GM12878 (cell line): ENCODE results near the gene CLIC6. TPM values are rescaled to one million over a fixed set of nuclear protein-coding genes. Genes with fewer than 3 reads are reported as not detected.

Experiments used
- BHLHE40 ChIP-seq, 2 experiments: fragments of 450-650 bp in 1 of 2; IDR thresholded peaks; 2 replicates each; pipeline ENCODE4 v1.6.1; 2011 to 2017; ENCODE audit warnings: low read depth in 2 of 2, borderline replicate concordance in 1 of 2, improper control_type of control experiment in 1 of 2, low read length in 1 of 2, mild to moderate bottlenecking in 1 of 2
- CBX3 ChIP-seq: fragments of 200-600 bp; sonication (generic); IDR thresholded peaks from 2 replicates; pipeline ENCODE4 v1.6.1; 2016; ENCODE audit warnings: low read depth, borderline replicate concordance
- CREM ChIP-seq: IDR thresholded peaks from 2 replicates; pipeline ENCODE4 v1.6.1; 2014; ENCODE audit warnings: antibody characterized with exemption, low read depth
- EED ChIP-seq: sonication (generic); IDR thresholded peaks from 2 replicates; pipeline ENCODE4 v1.6.1; 2016; ENCODE audit warnings: antibody characterized with exemption, low read depth
- EP300 ChIP-seq, 2 experiments: fragments of 150-350 bp in 1 of 2; IDR thresholded peaks; 2 replicates each; pipeline ENCODE4 v1.6.1; 2011 to 2012; ENCODE audit warnings: low read depth in 2 of 2, low read length in 2 of 2, borderline replicate concordance in 1 of 2, improper control_type of control experiment in 1 of 2, inconsistent platforms in 1 of 2; ENCODE audit not compliant: control insufficient read depth in 1 of 2
- EZH2 ChIP-seq: IDR thresholded peaks from 2 replicates; pipeline ENCODE4 v1.6.1; 2012; ENCODE audit warnings: low read depth, mild to moderate bottlenecking, control low read depth, inconsistent platforms, low read length, borderline replicate concordance; ENCODE audit not compliant: control insufficient read depth
- GATAD2B ChIP-seq: fragments of 450-650 bp; conservative IDR thresholded peaks from 2 replicates; pipeline ENCODE4 v1.6.1; 2017; ENCODE audit warnings: low read depth, mild to moderate bottlenecking, moderate library complexity
- HDAC6 ChIP-seq: fragments of 200-600 bp; sonication (generic); IDR thresholded peaks from one replicate; pipeline ENCODE4 v1.8.0; 2017; ENCODE audit warnings: antibody characterized with exemption; ENCODE audit not compliant: unreplicated experiment
- KDM1A ChIP-seq: fragments of 200-600 bp; sonication (generic); IDR thresholded peaks from 2 replicates; pipeline ENCODE4 v1.6.1; 2016; ENCODE audit warnings: borderline replicate concordance
- MEF2B ChIP-seq: fragments of 450-650 bp; IDR thresholded peaks from 2 replicates; pipeline ENCODE4 v1.6.1; 2018; ENCODE audit warnings: mild to moderate bottlenecking, moderate library complexity; ENCODE audit not compliant: partially characterized antibody, poor library complexity, severe bottlenecking
- NFXL1 ChIP-seq: fragments of 450-650 bp; IDR thresholded peaks from 2 replicates; pipeline ENCODE4 v1.6.1; 2017; ENCODE audit warnings: antibody characterized with exemption, mild to moderate bottlenecking, borderline replicate concordance
- PAX5 ChIP-seq: IDR thresholded peaks from 2 replicates; pipeline ENCODE4 v1.6.1; 2011; ENCODE audit warnings: low read depth, low read length, borderline replicate concordance
- PAX8 ChIP-seq: fragments of 450-650 bp; IDR thresholded peaks from 2 replicates; pipeline ENCODE4 v1.6.1; 2017; ENCODE audit warnings: mild to moderate bottlenecking, moderate library complexity
- SMAD5 ChIP-seq: IDR thresholded peaks from 2 replicates; pipeline ENCODE4 v1.6.1; 2016; ENCODE audit warnings: antibody characterized with exemption, low read depth
- SP1 ChIP-seq: IDR thresholded peaks from one replicate; pipeline ENCODE4 v1.6.1; 2011; ENCODE audit warnings: low read depth, low read length
- SREBF1 ChIP-seq: IDR thresholded peaks from 2 replicates; pipeline ENCODE4 v1.6.1; 2012; ENCODE audit warnings: mild to moderate bottlenecking, low read length
- WRNIP1 ChIP-seq: IDR thresholded peaks from 2 replicates; pipeline ENCODE4 v1.6.1; 2011; ENCODE audit warnings: low read depth, low read length, improper control_type of control experiment, borderline replicate concordance
- polyA plus RNA-seq, 11 experiments: library from polyadenylated mRNA; depleted of rRNA in 4 of 11; unstranded in 6 of 11; stranded (reverse) in 5 of 11; fragments of >200 nt; fragmentation: Nextera tagmentation in 4 of 11; fragmentation: Illumina TruSeq in 1 of 11; extraction: Ambion mirVana in 4 of 11; extraction: Trizol in 1 of 11; gene quantifications; 1 replicate in 1 of 11; 2 replicates in 10 of 11; pipeline versions ENCODE4 v1.2.1 to v1.2.3, GENCODE V29; 2011 to 2016; ENCODE audit warnings: inconsistent platforms in 2 of 11, missing spikeins in 2 of 11, low read depth in 1 of 11
- total RNA-seq, 4 experiments: library from RNA; depleted of rRNA in 3 of 4; stranded (reverse); fragments of >200 nt in 3 of 4; fragmentation: Illumina TruSeq in 1 of 4; extraction: Trizol in 1 of 4; gene quantifications; 2 replicates each; pipeline versions ENCODE4 v1.2.1 to v1.2.3, GENCODE V29; 2013 to 2021
- TF ChIP-seq, protein P1 (sequence below): fragments of 450-650 bp; IDR thresholded peaks from 2 replicates; pipeline ENCODE4 v1.6.1; 2017; ENCODE audit warnings: mild to moderate bottlenecking, moderate library complexity
- TF ChIP-seq, protein P2 (sequence below): fragments of 450-650 bp; IDR thresholded peaks from 2 replicates; pipeline ENCODE4 v1.6.1; 2016; ENCODE audit warnings: mild to moderate bottlenecking
- TF ChIP-seq, protein P3 (sequence below): fragments of 450-650 bp; formaldehyde crosslinking; IDR thresholded peaks from 2 replicates; pipeline ENCODE4 v1.5.0; 2022; ENCODE audit warnings: mild to moderate bottlenecking, missing genetic modification characterization
- TF ChIP-seq, protein P4 (sequence below): IDR thresholded peaks from 2 replicates; pipeline ENCODE4 v1.6.1; 2011; ENCODE audit warnings: borderline replicate concordance, low read depth, mild to moderate bottlenecking, moderate library complexity, low read length; ENCODE audit not compliant: insufficient read depth, poor library complexity, severe bottlenecking

CLIC6 gene
- total and polyA plus RNA-seq, 10 of the 15 experiments (the other 5 are each of a cell fraction or from before 2014, with no cell fraction given), result 5.7 to 34.1 (median 11.2) TPM

DNA sequence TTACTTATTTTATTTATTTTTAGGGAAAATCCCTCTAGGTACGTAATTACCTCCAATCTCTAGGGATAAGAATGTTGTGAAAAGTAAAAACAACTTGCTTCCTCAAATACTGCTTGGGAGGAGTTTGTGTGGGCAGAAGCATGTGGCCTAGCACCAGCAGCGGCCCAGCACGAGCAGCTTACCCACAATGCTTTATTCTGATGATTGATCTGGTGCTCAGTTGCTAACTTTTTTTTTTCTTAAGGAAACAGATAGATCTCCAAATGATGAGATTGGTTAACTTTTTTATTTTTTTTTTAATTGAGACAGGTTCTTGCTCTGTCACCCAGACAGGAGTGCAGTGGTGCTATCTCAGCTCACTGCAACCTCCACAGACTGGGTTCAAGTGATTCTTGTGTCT is 4.2 kb downstream of the CLIC6 start (continued):
- TF ChIP-seq, protein P1, sequence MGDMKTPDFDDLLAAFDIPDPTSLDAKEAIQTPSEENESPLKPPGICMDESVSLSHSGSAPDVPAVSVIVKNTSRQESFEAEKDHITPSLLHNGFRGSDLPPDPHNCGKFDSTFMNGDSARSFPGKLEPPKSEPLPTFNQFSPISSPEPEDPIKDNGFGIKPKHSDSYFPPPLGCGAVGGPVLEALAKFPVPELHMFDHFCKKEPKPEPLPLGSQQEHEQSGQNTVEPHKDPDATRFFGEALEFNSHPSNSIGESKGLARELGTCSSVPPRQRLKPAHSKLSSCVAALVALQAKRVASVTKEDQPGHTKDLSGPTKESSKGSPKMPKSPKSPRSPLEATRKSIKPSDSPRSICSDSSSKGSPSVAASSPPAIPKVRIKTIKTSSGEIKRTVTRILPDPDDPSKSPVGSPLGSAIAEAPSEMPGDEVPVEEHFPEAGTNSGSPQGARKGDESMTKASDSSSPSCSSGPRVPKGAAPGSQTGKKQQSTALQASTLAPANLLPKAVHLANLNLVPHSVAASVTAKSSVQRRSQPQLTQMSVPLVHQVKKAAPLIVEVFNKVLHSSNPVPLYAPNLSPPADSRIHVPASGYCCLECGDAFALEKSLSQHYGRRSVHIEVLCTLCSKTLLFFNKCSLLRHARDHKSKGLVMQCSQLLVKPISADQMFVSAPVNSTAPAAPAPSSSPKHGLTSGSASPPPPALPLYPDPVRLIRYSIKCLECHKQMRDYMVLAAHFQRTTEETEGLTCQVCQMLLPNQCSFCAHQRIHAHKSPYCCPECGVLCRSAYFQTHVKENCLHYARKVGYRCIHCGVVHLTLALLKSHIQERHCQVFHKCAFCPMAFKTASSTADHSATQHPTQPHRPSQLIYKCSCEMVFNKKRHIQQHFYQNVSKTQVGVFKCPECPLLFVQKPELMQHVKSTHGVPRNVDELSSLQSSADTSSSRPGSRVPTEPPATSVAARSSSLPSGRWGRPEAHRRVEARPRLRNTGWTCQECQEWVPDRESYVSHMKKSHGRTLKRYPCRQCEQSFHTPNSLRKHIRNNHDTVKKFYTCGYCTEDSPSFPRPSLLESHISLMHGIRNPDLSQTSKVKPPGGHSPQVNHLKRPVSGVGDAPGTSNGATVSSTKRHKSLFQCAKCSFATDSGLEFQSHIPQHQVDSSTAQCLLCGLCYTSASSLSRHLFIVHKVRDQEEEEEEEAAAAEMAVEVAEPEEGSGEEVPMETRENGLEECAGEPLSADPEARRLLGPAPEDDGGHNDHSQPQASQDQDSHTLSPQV, result no peak
- TF ChIP-seq PAX5 (no peak), EZH2 (no peak), GATAD2B (no peak), HDAC6 (no peak), KDM1A (no peak), MEF2B (peak; percentile 59), PAX8 (no peak), CREM (no peak), SMAD5 (no peak), EP300 (IDR thresholded peaks at IDR 0.05; ENCODE audit: borderline replicate concordance in 1 of 2, control insufficient read depth in 1 of 2, low read depth in 2 of 2, low read length in 2 of 2) (no peak), BHLHE40 (IDR thresholded peaks at IDR 0.05; ENCODE audit: borderline replicate concordance in 1 of 2, low read depth in 2 of 2, low read length in 1 of 2) (peak; percentile 92 to 93), WRNIP1 (no peak), SP1 (no peak), NFXL1 (no peak), EED (no peak), CBX3 (no peak), SREBF1 (no peak)
- TF ChIP-seq, protein P2, sequence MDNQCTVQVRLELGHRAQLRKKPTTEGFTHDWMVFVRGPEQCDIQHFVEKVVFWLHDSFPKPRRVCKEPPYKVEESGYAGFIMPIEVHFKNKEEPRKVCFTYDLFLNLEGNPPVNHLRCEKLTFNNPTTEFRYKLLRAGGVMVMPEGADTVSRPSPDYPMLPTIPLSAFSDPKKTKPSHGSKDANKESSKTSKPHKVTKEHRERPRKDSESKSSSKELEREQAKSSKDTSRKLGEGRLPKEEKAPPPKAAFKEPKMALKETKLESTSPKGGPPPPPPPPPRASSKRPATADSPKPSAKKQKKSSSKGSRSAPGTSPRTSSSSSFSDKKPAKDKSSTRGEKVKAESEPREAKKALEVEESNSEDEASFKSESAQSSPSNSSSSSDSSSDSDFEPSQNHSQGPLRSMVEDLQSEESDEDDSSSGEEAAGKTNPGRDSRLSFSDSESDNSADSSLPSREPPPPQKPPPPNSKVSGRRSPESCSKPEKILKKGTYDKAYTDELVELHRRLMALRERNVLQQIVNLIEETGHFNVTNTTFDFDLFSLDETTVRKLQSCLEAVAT, result peak; percentile 77
- TF ChIP-seq, protein P3, sequence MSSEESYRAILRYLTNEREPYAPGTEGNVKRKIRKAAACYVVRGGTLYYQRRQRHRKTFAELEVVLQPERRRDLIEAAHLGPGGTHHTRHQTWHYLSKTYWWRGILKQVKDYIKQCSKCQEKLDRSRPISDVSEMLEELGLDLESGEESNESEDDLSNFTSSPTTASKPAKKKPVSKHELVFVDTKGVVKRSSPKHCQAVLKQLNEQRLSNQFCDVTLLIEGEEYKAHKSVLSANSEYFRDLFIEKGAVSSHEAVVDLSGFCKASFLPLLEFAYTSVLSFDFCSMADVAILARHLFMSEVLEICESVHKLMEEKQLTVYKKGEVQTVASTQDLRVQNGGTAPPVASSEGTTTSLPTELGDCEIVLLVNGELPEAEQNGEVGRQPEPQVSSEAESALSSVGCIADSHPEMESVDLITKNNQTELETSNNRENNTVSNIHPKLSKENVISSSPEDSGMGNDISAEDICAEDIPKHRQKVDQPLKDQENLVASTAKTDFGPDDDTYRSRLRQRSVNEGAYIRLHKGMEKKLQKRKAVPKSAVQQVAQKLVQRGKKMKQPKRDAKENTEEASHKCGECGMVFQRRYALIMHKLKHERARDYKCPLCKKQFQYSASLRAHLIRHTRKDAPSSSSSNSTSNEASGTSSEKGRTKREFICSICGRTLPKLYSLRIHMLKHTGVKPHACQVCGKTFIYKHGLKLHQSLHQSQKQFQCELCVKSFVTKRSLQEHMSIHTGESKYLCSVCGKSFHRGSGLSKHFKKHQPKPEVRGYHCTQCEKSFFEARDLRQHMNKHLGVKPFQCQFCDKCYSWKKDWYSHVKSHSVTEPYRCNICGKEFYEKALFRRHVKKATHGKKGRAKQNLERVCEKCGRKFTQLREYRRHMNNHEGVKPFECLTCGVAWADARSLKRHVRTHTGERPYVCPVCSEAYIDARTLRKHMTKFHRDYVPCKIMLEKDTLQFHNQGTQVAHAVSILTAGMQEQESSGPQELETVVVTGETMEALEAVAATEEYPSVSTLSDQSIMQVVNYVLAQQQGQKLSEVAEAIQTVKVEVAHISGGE, result no peak
- TF ChIP-seq, protein P4, sequence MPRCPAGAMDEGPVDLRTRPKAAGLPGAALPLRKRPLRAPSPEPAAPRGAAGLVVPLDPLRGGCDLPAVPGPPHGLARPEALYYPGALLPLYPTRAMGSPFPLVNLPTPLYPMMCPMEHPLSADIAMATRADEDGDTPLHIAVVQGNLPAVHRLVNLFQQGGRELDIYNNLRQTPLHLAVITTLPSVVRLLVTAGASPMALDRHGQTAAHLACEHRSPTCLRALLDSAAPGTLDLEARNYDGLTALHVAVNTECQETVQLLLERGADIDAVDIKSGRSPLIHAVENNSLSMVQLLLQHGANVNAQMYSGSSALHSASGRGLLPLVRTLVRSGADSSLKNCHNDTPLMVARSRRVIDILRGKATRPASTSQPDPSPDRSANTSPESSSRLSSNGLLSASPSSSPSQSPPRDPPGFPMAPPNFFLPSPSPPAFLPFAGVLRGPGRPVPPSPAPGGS, result no peak
